Measurements from ENCODE around the gene RIPPLY3. TPM values are rescaled to one million over a fixed set of nuclear protein-coding genes. Genes with fewer than 3 reads are reported as not detected.
"Not testable (repeated sequence)": the region's sequence is repeated elsewhere in the genome, so short reads cannot be mapped to it uniquely, and the experiment has no call there.

Gene RIPPLY3
- total RNA-seq, 2 donors from 2014 or later = 0.21 TPM; not detected in 1

DNA sequence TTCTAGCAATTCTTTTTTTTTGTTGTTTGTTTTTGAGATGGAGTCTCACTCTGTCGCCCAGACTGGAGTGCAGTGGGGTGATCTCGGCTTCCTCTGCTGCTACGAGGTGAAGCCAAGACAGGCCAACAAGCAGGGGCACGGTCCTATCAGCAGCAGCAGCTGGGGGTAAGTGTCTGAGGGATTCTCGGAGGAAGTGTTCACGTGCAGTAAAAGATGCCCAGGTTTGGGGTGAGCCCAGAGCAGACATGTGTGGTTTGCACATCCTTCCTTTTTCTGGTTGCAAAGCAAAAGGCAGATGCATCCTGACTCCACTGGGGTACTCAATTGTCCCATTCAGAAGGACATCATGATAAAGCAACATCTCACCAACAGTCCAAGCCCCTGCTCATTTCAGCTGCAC, 38.6 kb downstream of the RIPPLY3 start:
- Histone ChIP-seq H3K27ac (no peak overlapping the region), H3K9ac (ENCODE audit: low read depth in 2 of 2, low read length in 2 of 2) (no peak overlapping the region), H3K4me1 (no peaks in the 10 kb centered on the region), H3K4me3 (no peak overlapping the region), H3K36me3 (no peaks in the 10 kb centered on the region), H3K9me3 (no peaks in the 10 kb centered on the region), H3K27me3 (no peaks in the 10 kb centered on the region)
- DNase-seq = no peak
- TF ChIP-seq, protein P1, sequence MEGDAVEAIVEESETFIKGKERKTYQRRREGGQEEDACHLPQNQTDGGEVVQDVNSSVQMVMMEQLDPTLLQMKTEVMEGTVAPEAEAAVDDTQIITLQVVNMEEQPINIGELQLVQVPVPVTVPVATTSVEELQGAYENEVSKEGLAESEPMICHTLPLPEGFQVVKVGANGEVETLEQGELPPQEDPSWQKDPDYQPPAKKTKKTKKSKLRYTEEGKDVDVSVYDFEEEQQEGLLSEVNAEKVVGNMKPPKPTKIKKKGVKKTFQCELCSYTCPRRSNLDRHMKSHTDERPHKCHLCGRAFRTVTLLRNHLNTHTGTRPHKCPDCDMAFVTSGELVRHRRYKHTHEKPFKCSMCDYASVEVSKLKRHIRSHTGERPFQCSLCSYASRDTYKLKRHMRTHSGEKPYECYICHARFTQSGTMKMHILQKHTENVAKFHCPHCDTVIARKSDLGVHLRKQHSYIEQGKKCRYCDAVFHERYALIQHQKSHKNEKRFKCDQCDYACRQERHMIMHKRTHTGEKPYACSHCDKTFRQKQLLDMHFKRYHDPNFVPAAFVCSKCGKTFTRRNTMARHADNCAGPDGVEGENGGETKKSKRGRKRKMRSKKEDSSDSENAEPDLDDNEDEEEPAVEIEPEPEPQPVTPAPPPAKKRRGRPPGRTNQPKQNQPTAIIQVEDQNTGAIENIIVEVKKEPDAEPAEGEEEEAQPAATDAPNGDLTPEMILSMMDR (IDR thresholded peaks at IDR 0.05) = no peak
- intact Hi-C loops (cut with DNase I) = no loop called here

DNA sequence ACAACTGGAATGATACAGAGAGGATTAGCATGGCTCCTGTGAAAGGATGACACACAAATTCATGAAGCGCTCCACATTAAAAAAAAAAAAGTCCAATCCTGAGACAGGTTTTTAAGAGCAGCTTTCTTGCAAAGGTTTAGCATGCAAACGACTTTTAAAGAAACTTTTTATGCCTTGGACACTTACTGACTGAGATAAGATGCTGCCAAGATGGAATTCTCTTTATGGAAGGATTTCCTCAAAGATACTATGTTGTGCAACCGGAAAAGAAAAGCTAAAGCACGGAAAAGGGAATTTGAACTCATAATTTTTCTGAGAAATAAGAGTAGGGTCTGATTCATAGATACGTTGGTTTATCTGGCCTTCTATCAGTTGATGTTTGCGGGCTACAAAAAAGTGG, 39.1 kb downstream of the RIPPLY3 start:
- Histone ChIP-seq H3K9ac (ENCODE audit: low read depth in 2 of 2, low read length in 2 of 2) (no peak overlapping the region), H3K4me3 (no peak overlapping the region), H3K27ac (no peak overlapping the region), H3K27me3 (no peaks in the 10 kb centered on the region), H3K9me3 (no peaks in the 10 kb centered on the region), H3K4me1 (no peaks in the 10 kb centered on the region), H3K36me3 (no peaks in the 10 kb centered on the region)
- intact Hi-C loops (cut with DNase I) = no loop called here
- no peak for DNase-seq
- TF ChIP-seq, protein P1 (IDR thresholded peaks at IDR 0.05) = no peak

DNA sequence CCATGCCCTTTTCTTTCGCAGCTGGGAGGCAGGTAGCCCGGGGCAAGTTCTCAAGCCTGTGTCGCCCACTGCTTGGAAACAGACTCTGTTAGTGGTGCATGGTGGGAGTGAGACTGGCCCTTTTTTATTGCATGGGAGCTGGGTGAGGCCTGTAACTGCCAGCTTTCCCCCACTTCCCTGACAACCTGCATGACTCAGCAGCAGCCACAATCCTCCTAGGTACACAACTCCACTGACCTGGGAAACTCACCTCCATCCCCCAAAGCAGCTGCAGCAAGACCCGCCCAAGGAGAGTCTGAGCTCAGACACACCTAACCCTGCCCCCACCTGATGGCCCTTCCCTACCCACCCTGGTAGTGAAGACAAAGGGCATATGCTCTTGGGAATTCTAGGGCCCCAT, 40.6 kb downstream of the RIPPLY3 start:
- peak overlapping the region; percentile 68 for H3K27ac ChIP-seq
- TF ChIP-seq, protein P1 (IDR thresholded peaks at IDR 0.05) = no peak
- H3K27me3 ChIP-seq = no peaks in the 10 kb centered on the region
- peak overlapping the region in 1 of 2 donors; percentile 18 for H3K9ac ChIP-seq (ENCODE audit: low read depth in 2 of 2, low read length in 2 of 2)
- H3K36me3 ChIP-seq = no peaks in the 10 kb centered on the region
- intact Hi-C loops (cut with DNase I) = no loop called here
- no peak overlapping the region for H3K4me3 ChIP-seq
- no peaks in the 10 kb centered on the region for H3K9me3 ChIP-seq
- H3K4me1 ChIP-seq = no peaks in the 10 kb centered on the region
- peak; percentile 89 for DNase-seq

DNA sequence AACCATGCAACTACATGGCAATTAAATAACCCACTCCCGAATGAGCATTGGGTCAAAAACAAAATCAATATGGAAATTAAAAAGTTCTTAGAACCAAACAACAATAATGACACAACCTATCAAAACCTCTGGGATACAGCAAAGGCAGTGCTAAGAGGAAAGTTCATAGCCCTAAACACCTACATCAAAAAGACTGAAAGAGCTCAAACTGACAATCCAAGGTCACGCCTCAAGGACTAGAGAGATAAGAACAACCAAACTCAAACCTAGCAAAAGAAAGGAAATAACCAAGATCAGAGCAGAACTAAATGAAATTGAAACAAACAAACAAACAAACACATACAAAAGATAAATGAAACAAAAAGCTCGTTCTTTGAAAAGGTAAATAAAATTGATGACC, 43.2 kb downstream of the RIPPLY3 start:
- H3K4me1 ChIP-seq; H3K9me3 ChIP-seq; H3K36me3 ChIP-seq; DNase-seq; H3K4me3 ChIP-seq; H3K27me3 ChIP-seq; H3K9ac ChIP-seq (ENCODE audit: low read depth in 2 of 2, low read length in 2 of 2); H3K27ac ChIP-seq; intact Hi-C loops (cut with DNase I): not testable (repeated sequence)

DNA sequence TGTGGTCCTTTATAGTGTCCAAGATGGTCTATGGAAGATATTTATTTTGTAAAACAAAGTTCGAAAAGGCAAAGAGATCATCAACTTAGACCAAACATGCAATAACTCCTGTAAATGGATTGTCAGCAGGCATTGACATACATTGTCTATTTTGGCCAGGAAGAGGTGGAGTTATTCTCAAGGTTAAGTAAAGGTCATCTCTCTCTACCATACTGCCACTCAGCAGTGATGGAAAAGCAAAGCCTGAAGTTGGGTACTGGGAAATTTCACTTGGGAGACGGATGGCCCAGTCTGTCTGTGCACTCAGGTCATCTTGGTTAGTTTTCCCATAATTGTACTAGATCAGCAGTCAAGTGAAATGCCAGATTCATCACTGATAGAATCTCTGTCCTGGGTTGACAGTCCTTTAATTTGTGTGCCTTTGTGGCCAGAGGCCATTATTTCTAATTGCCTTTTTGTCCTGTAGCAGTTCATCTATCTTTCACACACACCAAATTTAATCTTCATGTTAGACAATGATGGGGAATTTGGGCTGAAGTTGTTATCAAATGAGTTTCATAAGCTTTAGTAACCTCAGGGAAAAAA, 48.9 kb downstream of the RIPPLY3 start:
- Histone ChIP-seq H3K4me1 (no peaks in the 10 kb centered on the region), H3K9me3 (no peaks in the 10 kb centered on the region), H3K27me3 (no peaks in the 10 kb centered on the region), H3K36me3 (no peaks in the 10 kb centered on the region), H3K9ac (ENCODE audit: low read depth in 2 of 2, low read length in 2 of 2) (no peak overlapping the region), H3K27ac (no peak overlapping the region), H3K4me3 (no peak overlapping the region)
- TF ChIP-seq, protein P1 (IDR thresholded peaks at IDR 0.05) = no peak
- DNase-seq = no peak
- intact Hi-C loops (cut with DNase I) = no loop called here

DNA sequence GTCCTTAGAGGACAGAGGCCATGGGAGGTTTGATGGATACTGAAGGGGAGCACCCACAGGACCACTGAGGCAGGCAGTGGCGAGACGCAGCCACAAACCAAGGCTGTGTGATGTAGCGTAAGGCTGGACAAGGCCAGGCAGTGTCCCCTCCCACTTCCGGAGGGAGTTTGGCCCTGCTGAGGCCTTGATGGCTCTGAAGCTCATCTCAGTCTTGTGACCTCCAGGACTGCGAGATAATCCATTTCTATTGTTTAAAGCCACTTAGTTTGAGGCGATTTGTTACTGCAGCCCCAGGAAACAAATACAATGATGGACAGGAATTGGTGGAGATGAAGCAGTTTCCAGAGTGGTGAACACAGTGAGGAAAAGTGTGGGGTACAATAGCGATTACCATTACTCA, 51.1 kb downstream of the RIPPLY3 start:
- no peaks in the 10 kb centered on the region for H3K27me3 ChIP-seq
- no peak for DNase-seq
- H3K4me1 ChIP-seq = peaks cover 4% of the 10 kb centered on the region
- intact Hi-C loops (cut with DNase I) = no loop called here
- no peak overlapping the region for H3K4me3 ChIP-seq
- no peak overlapping the region for H3K27ac ChIP-seq
- H3K36me3 ChIP-seq = no peaks in the 10 kb centered on the region
- TF ChIP-seq, protein P1 (IDR thresholded peaks at IDR 0.05) = no peak
- no peak overlapping the region for H3K9ac ChIP-seq (ENCODE audit: low read depth in 2 of 2, low read length in 2 of 2)
- no peaks in the 10 kb centered on the region for H3K9me3 ChIP-seq
